Muscle of arm (tissue), 12 donors: ENCODE data around the gene ENHO. TPM values are rescaled to one million over a fixed set of nuclear protein-coding genes. Genes with fewer than 3 reads are reported as not detected.
"Not testable (repeated sequence)": the region's sequence is repeated elsewhere in the genome, so short reads cannot be mapped to it uniquely, and the experiment has no call there.

Source experiments
- DNase-seq: peaks from one replicate; pipeline ENCODE4 v3.0.0-alpha.2; 2013
- polyA plus RNA-seq, 12 donors: library from polyadenylated mRNA; unstranded; fragments of 120-200 nt; gene quantifications; one replicate each; pipeline ENCODE4 v1.2.1, GENCODE V29; 2013; ENCODE audit not compliant: insufficient read length in 12 of 12

ENHO gene
- polyA plus RNA-seq, 12 donors: 2.0 to 7.2 (median 3.3) TPM; not detected in 2

- not testable (repeated sequence) for DNase-seq
Measured at GRCh38 chr9:34532041-34532440, 9.3 kb upstream of the ENHO start.

- DNase-seq: no peak
Measured at GRCh38 chr9:34526026-34526425, 3.2 kb upstream of the ENHO start.

- DNase-seq: no peak
Measured at GRCh38 chr9:34524349-34524748, 1.6 kb upstream of the ENHO start.

- no peak for DNase-seq
Measured at GRCh38 chr9:34522091-34522887, 501 bp downstream of the ENHO start.

- DNase-seq: no peak
Measured at GRCh38 chr9:34521406-34522045, 1.3 kb downstream of the ENHO start.

- DNase-seq: no peak
Measured at GRCh38 chr9:34520505-34521385, 2.0 kb downstream of the ENHO start.

GRCh38 chr9:34520096-34520495 is 2.7 kb downstream of the ENHO start:
- DNase-seq: no peak

GRCh38 chr9:34519321-34520020 is 3.3 kb downstream of the ENHO start:
- DNase-seq: no peak

GRCh38 chr9:34518896-34519295 is 3.9 kb downstream of the ENHO start:
- DNase-seq: no peak

GRCh38 chr9:34518110-34518616 is 4.6 kb downstream of the ENHO start:
- no peak for DNase-seq

GRCh38 chr9:34517185-34517584 is 5.6 kb downstream of the ENHO start:
- DNase-seq: no peak

- DNase-seq: no peak
Measured at GRCh38 chr9:34515959-34516358, 6.8 kb downstream of the ENHO start.

- DNase-seq: no peak
Measured at GRCh38 chr9:34514816-34515215, 8.0 kb downstream of the ENHO start.

- DNase-seq: no peak
Measured at GRCh38 chr9:34514401-34514800, 8.4 kb downstream of the ENHO start.

GRCh38 chr9:34513567-34514214 is 9.1 kb downstream of the ENHO start:
- DNase-seq: no peak

- no peak for DNase-seq
Measured at GRCh38 chr9:34512131-34513078, 10.4 kb downstream of the ENHO start.

GRCh38 chr9:34510497-34511468 is 12.0 kb downstream of the ENHO start:
- no peak for DNase-seq

- DNase-seq: no peak
Measured at GRCh38 chr9:34508951-34509350, 13.8 kb downstream of the ENHO start.

GRCh38 chr9:34508463-34508862 is 14.3 kb downstream of the ENHO start:
- no peak for DNase-seq
